GM19023 (cell line): ENCODE measurements around the gene LYPD4.

Experiments
- ATAC-seq: cut with Tn5 transposase; IDR thresholded peaks from one replicate; pipeline ENCODE4 v1.9.1; 2021; ENCODE audit warnings: mild to moderate bottlenecking, moderate library complexity; ENCODE audit not compliant: unreplicated experiment

Gene LYPD4

DNA sequence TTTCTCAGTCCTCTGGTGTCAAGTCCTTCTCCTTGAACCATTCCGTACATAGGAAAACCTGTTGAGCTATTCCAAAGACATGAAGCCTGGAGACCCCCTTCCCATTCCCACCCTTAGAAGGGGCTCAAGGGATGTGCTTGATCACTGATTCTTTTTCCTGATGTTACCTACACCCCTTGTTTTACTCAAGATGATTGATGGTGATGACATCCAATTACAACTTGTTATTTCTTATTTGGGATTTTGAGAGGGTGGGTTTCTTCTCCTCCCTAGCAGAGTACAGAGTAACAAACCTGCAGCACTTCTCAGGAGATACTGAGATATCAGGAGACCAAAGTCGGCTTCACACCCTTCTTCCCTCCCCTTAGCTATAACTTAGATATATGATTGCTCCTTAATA lies 8.9 kb upstream of the LYPD4 start:
- no peak for ATAC-seq

DNA sequence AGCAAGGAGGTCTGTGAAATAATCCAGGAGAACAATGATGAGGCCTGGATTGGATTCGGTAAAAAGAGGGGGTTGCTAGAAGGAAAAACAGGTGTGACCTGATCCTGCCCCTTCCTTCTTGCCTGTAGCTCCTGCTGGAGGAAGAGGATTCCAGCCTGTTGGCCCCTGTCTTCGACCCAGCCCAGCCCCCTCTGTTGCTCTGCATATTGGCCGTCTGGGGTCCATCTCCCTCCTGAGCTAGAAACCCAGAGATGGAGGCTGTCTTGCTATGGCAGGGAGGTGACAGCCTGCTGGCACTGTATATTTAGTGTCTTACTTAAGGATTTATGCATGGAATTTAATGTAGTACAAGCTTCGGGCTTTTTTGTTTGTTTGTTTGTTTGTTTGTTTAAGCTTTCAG lies 7.0 kb upstream of the LYPD4 start:
- ATAC-seq = no peak

DNA sequence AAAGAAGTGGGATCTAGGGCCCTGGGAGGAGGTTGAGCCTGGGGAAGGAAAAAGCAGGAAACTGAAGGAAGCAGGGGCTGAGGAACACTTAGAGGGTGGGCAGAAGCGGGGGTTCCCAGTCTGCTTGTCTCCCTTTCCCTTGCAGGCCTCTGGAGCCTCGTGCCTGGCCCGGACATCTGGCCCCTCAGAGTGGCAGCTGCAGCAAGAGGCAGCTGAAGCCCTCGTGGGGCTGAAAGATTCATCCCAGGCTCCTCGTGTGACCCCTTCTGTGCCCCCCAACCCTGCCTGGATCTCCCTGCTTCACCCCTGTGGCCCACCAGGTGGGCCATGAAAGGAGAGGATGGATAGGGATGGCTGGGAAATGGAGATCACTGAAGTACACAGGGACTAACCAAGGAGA lies 5.9 kb upstream of the LYPD4 start:
- ATAC-seq = no peak

DNA sequence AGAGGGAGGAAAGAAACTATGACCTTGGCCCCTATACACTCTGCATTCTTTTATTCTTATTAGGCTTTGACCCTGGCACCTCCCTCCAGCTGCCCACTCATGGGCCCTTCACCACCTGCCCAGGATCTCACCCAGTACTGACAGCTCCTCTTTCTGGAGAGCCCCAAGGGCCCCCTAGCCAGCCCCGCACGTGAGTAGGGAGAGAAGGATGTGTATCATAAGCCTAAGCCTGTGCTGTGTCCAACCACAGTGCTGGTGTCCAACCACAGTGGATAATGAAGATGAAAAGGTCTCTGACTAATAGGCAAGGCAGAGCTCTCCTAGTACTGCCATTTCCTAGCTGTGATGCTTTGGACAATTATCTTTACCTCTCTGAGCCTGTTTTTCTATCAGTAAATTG lies 4.6 kb upstream of the LYPD4 start:
- ATAC-seq = no peak

DNA sequence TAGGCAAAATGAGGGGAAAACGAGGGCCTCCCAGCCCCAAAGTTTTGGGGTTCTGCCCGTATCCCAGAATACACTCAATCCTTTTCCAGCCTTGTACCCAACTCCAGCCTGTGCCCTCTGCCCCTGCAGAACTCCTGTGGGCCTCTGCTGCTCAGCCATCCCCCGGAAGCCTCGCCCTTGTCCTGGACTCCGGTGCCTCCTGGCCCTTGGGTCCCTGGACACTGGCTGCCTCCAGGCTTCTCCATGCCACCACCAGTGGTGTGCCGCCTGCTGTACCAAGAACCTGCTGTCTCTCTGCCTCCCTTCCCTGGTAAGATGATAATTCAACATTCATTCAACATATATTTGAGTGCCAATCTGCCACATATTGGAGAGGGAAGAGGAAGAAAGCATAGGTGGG lies 4.2 kb upstream of the LYPD4 start:
- ATAC-seq = no peak

DNA sequence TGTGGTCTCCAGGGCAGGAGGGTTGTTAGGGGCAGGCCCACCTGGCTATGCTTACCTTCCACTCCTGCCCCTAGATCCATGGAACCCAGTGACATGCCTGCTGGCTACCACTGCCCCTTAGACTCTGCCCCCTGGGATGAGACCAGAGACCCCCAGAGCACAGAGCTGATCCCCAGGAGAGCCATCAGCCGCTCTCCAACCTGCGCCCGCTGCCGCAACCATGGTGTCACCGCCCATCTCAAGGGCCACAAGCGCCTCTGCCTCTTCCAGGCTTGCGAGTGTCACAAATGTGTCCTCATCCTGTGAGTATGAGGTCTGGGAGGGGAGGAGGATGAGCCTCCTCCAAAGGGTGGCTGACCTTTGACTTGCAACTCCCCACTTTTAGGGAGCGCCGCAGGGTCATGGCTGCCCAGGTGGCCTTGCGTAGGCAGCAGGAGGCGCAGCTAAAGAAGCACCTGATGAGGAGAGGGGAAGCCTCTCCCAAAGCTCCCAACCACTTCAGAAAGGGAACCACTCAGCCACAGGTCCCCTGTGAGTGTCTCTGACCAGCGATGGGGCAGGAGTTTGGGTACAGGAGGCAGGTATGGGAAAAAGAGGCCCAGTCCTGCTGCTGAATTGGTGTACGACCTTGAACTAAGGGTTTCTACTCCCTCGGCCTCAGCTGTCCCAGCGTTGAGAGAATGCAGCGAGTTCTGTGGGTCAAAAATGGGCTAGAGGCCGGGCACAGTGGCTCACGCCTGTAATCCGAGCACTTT lies 3.0 kb upstream of the LYPD4 start:
- ATAC-seq = no peak

DNA sequence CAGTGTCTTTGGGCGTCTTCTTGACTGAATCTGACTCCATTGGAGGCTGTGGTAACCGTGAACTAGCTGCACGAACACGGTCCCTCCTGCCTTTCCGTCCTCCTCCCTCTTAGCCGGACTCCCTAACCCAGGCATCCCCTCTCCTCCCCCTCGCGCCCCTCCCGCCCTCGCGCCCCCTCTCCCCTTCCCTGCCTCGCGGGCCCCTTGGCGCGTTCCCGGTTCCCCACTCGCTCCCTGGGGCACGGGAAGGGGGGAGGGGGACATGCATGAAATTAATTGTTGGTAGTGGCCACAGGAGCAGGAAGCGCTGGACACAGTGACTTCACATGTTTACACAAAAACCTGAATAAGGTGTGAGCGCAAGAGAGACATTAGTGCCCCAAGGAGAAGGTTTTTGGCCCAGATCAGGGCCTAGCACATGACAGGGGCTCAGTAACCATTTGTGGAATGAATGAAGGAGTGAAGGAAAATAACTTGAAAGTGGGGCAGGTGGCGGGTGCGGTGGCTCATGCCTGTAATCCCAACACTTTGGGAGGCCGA lies 638 bp upstream of the LYPD4 start:
- ATAC-seq = no peak

DNA sequence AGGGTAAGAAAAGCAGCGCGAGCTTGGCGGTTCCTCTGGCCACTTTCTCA lies 343 bp upstream of the LYPD4 start, which contains the start of gene DMRTC2:
Gene DMRTC2, plus strand, starts transcription at position 42 of the 50 bp plus-strand sequence. CDS start 2,387 bp downstream, outside the sequence.
- no peak for ATAC-seq

DNA sequence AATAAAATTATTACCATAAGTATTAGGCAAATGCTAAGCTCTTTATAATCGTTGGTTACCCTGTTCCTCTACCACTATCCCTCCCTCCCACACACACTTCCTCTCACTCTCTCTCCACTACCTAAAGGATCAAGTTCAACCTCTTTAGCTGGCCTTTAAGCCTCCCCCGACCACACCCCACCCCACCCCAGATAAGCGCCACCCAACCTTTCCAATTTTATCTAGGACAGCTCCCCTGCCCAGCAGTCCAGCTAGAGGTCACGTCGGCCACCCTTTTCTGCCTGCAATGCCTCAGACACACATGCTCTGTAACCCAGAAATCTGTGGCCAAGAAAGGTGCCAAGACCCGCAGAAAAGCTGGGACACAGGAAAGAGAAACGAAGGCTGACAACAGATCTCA lies 1.1 kb downstream of the LYPD4 start:
- ATAC-seq = no peak

DNA sequence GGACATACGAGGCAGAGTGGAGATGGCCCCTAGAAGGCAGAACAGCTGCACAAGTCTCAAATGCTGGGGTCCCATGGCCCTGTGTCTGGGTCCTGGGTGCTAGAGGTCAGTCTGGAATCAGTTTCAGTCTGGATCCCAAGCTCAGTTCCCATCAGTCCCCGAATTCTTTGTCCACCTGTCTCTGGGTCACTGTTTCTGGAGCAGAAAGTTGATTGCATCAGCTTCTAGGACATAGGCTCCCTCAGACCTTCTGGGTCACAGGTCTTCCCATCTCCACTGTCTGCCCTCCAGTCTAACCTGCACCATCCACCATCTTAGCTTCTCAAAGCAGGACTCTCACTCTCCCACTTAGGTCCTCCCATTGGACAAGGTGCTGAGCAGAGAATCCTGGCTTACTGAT lies 5.3 kb downstream of the LYPD4 start:
- ATAC-seq = no peak

DNA sequence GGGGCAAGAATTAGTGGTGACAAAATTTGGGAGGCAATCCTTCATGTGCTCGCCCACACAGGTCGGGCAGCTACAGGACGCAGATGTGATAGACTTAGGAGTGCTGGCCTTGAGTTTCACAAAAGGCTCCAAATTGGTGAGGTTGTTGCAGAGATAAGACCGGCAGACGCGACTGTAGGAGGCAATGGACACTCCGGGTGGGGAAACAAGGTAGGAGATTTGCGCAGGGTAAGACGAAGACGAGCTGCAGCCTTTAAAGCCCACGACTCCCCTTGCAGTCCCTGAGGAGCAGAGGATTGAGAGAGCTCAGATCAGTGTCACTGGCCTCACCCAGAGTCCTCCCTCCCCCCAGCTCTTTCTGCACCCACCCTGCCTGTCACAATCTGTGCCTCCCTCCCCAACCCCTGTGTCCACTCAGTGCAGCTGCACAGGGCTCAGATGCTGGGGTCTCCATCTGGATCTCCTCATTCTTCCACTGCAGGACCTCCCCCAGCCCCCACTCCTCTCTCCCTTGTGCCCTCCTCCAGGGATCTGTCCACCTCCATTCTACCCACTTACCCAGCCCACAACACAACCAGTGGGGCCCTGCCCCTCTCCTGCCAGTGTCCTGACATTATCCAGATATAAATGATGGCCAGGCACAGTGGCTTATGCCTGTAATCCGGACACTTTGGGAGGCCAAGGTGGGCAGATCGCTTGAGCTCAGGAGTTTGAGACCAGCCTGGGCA lies 6.3 kb downstream of the LYPD4 start:
- no peak for ATAC-seq

DNA sequence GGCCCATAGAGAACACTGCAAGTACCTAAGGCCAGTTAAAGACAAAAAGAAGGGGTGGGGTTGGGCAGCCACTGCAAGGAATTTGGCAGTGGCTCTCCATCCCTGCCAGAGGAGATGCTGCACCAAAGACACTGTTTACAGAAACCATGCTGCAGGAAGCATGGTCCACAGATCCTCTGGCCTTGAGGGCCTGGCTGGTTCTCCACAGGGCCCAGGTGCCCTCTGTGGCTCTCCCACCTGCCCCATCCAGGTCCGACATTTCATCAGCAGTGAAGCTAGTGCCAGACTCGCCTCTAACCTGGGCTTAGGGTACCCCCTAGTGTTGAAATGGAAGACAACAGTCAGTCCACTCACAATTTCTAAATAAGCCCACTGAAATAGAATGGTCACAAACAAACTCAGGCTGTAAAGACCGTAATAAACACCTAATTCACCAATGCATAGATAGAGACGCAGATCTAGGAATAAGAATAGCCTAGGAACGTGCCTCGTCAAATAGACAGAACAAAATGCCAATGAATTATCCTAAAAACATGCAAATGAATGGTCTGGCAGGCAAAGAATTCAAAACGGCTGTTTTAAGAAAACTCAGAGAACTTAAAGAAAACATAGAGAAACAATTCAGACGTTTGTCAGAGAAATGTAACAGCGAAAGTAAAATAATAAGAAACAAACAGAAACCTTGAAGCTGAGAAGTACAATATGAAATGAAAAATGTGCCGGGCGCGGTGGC lies 23.3 kb downstream of the LYPD4 start:
- no peak for ATAC-seq

DNA sequence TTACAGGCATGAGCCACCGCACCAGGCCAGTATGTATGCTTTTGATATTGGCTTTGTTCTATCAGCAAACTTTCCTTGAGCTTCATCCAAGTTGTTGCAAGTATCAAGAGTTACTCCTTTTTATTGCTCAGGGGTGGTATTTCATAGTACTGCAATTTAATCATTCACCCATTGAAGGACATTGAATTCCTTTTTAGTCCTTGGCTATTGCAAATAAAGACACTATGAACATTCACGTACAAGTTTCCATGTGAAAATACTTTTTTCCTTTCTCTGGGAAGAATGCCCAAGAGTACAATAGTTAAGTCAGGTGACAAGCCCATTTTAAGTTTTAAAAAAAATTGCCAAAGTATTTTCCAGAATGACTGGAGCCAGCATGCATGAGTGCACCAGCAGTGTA lies 27.7 kb downstream of the LYPD4 start:
- no peak for ATAC-seq

DNA sequence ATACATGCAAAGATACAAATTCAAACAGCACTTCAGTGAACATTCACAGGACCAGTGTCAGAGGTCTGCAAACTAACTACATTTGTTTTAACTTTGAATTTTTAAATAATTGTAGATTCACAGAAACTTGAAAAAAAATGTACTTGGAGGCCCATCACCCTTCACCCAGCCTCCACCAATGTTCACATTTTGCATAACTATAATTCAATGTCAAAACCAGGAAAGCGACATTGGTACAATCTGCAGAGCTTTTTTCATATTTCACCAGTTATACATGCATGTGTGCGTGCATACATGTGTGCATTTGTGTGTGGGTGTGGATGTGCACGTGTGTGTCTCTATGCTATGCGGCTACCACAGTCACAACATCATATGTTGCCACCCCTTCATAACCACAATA lies 29.2 kb downstream of the LYPD4 start:
- ATAC-seq = no peak

DNA sequence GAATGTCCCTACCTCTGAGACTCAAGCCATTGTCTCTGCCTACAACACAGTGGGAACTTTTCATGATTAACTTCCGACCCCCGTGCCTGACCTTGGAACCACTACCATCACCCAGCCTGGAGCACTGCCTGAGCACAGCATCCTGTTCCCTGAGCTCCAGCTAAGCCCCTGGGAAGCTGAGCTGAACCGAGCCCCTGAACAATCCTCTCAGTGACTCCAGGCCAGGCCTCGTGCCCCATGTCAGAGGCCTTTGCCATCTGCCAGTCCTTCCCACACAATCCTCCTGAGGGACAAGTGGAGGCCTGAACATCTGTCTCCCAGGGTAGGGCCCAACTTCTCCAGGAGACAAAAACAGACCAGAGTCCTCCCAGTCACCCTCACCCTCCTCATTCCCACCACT lies 30.6 kb downstream of the LYPD4 start:
- no peak for ATAC-seq

DNA sequence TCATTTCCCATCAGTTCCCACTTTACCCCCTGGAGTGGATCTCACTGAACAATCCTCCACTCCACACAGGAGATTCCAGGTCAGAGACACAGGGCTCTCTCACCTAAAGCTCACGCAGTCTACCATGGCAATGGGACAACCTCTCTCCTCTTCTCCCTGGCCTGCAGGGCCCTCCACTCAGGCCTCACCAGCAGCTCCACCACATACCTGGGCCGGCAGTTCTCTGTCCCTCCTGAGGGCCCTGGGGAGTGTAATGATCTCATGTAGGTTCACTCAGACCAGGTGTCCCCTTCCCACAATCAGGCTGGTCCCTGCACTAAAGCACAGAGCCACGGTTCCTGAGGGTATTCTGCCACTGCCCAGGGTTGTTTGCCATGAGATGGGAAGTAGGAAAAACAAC lies 32.5 kb downstream of the LYPD4 start:
- ATAC-seq = no peak

DNA sequence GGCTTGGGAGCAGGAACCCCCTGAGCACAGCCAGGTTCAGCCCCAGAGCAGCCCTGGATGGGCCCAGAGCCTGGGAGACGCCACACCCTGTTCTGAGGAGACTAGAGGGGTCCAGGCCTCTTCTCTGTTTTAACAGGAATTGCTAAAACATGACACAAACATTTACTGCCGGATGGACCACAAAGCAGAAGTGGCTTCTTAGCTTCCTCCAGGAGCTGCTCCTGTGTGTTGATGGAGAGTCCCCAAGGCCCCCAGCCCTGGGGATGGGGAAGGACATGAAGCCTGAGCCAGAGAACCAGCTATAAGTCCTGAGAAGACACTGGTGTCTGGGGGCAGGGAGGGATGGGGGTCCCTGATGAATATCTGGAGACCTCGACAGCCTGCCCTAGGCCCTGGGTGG lies 33.4 kb downstream of the LYPD4 start:
- ATAC-seq = no peak

DNA sequence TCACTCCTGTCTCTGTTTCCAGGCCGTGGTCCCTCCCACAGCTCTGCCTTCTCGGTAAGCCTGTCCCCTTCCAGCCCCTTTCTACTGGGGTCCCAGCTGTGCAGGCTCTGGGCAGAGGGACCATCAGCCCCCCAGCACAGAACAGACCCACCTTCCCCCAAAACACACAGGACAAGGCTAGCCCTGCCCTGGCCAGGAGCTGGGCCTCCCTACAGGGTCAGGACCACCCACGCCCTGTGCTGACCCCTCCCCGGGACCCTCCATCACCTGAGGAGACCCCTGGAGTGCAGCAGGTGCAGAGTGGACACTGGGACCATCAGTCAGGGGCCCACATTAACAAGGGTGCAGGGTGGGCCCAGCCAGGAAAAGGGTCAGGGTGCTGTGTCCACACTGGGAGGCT lies 34.2 kb downstream of the LYPD4 start:
- no peak for ATAC-seq

DNA sequence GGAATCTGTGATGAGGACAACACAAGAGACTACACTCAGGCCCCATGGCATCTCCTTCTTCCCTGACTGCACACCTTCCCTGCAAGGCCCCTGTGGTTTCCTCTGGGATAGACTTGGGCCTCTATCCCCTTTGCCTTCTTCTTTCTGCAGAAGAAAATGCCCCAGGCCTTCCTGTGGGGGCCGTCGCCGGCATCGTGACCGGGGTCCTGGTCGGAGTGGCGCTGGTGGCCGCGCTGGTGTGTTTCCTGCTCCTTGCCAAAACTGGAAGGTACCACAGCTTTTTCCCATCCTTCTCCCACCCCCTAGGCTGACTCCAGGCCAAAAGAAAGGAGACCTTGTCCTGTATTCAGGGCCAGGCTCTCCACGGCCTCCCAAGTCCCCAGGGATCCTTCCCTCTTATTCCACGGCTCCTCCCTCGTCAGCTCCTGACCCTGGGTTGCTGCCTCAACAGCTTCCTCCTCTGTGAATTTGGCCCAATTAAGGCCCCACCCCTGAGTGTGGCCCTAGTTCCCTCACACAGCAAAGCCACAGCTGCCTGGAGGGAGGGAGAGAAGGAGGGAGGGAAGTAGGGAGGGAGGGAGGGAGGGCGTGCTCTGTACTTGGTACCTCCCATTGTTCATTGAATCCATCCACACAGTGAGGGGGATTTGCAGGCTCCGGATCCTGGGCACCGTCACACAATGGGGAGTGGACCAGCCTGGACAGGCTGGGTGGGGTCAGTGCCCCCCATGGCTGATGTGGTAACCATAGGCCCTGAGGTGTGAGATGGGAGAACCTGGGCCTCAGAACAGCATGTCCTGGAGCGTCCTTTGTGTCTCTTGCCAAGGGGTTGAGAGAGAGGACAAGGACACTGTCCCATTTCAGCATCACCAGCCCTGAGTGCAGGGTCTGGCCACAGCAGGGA lies 35.6 kb downstream of the LYPD4 start:
- ATAC-seq = no peak

DNA sequence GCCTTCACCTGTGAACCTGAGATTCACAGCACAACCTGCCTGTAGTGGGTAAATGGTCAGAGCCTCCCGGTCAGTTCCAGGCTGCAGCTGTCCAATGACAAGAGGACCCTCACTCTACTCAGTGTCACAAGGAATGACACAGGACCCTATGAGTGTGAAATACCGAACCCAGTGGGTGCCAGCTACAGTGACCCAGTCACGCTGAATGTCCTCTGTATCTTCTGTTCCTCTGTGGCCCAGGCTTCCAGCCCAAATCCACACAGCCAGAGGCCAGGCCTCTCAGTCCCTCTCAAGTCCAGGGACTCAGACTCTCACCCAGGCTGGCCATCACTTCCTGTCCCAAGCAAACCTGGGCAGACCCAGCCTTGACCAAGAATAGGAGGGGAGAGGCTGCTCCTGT lies 37.3 kb downstream of the LYPD4 start:
- ATAC-seq = no peak

DNA sequence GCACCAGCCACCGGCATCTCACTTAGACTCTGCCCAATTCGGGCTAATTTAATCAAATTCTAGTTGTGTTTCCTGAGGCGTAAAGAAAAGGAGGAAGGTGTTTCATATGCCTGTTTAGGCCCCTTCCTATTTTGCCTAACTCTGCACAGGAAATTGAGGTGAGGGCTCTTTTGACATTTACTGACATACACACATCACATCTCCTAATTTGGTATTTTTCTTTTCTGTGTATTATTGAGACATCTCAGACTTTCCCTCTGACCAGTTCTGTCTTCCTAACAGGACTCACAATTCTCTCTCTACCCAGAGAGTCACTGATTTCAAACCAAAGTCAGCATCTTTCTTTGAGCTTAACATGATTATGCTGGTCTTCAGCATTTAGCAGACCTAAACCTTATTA lies 40.1 kb downstream of the LYPD4 start:
- ATAC-seq = no peak
